Stomach (tissue), 4 donors: Measurements from ENCODE around the gene RASSF4.

Experiments used
- EP300 ChIP-seq: sonication (generic); formaldehyde crosslinking; IDR thresholded peaks from one replicate; pipeline ENCODE4 v1.6.1; 2017; ENCODE audit warnings: antibody characterized with exemption
- POLR2A ChIP-seq, 4 donors: fragments of 450-650 bp; IDR thresholded peaks; one replicate each; pipeline ENCODE4 v1.6.1; 2016; ENCODE audit warnings: antibody characterized with exemption in 4 of 4, control low read depth in 2 of 4, mild to moderate bottlenecking in 1 of 4, moderate library complexity in 1 of 4
- TF ChIP-seq, protein P1 (sequence below), 7 experiments: fragments of 450-650 bp in 4 of 7; fragments of 200-600 bp in 3 of 7; sonication (generic) in 3 of 7; IDR thresholded peaks; one replicate each; pipeline ENCODE4 v1.5.1; 2016 to 2019; ENCODE audit warnings: antibody characterized with exemption in 7 of 7, control low read depth in 2 of 7, mild to moderate bottlenecking in 1 of 7

DNA sequence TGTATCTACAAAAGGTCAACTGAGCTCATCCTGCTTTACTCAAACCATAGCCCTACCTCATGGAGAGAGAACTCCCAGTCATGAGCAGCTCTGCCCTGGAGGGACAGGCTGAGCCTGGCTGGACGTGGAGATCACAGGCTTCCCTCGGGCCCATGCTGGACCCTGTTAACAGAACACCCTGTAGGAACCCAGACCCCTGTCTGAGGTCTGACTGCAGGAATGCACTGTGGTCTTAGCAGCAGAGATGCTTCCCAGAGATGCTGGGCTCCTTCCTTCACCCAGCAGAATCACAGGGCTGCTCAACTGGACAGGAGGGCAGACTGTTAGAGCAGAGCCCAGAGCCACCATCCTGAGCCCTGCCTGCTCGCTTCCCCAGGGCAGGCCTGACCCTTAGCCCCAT is 47.7 kb upstream of the RASSF4 start:
- TF ChIP-seq EP300 (no peak), POLR2A (IDR thresholded peaks at IDR 0.05) (no peak)
- TF ChIP-seq, protein P1, sequence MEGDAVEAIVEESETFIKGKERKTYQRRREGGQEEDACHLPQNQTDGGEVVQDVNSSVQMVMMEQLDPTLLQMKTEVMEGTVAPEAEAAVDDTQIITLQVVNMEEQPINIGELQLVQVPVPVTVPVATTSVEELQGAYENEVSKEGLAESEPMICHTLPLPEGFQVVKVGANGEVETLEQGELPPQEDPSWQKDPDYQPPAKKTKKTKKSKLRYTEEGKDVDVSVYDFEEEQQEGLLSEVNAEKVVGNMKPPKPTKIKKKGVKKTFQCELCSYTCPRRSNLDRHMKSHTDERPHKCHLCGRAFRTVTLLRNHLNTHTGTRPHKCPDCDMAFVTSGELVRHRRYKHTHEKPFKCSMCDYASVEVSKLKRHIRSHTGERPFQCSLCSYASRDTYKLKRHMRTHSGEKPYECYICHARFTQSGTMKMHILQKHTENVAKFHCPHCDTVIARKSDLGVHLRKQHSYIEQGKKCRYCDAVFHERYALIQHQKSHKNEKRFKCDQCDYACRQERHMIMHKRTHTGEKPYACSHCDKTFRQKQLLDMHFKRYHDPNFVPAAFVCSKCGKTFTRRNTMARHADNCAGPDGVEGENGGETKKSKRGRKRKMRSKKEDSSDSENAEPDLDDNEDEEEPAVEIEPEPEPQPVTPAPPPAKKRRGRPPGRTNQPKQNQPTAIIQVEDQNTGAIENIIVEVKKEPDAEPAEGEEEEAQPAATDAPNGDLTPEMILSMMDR (IDR thresholded peaks at IDR 0.05) = no peak
